ENCODE results near the gene TRIP4. TPM values are rescaled to one million over a fixed set of nuclear protein-coding genes. Genes with fewer than 3 reads are reported as not detected.

TRIP4 gene
- total RNA-seq, 1 donor from 2014 or later = 27.5 TPM

DNA sequence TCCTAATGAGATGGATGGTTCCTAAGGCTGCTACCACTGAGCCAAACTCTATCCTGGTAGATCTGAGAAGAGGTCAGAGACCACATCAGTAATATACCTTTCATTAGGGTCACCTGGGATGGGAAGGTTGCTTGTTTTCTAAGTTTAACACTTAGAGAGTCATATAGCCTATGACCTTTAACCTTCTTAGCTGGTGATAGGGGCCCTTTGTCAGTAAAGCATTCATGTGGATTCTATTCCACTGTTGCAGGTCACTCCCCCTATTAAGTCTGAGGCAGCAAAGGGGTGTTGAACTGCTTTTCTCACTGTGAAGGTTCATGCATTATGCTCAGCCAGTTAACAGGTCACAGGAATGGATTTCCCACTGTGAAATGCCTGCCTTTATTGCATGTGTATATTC, 66.6 kb downstream of the TRIP4 start:
- Histone ChIP-seq H3K9me3 (no peaks in the 10 kb centered on the region), H3K36me3 (no peaks in the 10 kb centered on the region), H3K4me3 (no peak overlapping the region), H3K27me3 (no peaks in the 10 kb centered on the region), H3K27ac (no peak overlapping the region), H3K4me1 (peaks cover 3% of the 10 kb centered on the region)
- no peak for ATAC-seq
- TF ChIP-seq, protein P1, sequence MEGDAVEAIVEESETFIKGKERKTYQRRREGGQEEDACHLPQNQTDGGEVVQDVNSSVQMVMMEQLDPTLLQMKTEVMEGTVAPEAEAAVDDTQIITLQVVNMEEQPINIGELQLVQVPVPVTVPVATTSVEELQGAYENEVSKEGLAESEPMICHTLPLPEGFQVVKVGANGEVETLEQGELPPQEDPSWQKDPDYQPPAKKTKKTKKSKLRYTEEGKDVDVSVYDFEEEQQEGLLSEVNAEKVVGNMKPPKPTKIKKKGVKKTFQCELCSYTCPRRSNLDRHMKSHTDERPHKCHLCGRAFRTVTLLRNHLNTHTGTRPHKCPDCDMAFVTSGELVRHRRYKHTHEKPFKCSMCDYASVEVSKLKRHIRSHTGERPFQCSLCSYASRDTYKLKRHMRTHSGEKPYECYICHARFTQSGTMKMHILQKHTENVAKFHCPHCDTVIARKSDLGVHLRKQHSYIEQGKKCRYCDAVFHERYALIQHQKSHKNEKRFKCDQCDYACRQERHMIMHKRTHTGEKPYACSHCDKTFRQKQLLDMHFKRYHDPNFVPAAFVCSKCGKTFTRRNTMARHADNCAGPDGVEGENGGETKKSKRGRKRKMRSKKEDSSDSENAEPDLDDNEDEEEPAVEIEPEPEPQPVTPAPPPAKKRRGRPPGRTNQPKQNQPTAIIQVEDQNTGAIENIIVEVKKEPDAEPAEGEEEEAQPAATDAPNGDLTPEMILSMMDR (IDR thresholded peaks at IDR 0.05) = no peak
- no peak for DNase-seq
- intact Hi-C loops (cut with DNase I) = no loop called here

DNA sequence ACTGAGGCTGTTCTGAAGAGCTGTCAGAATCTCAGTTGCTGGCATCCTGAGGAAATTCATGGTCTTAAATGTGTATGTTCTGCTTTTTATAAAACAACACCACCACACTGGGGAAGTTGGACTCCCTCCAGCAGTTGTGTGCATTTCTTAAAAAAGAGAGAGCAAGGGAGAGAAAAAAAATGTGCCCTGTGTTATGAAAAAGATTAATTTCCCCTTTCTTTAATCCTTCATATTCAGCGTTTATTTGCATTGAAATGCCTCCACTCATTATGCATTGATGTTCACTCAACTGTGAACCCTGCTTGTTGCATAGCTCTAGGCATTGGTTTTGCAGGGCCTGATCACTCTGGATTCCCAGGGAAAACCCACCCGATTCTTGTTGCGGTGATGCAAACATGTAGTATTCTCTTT, 68.3 kb downstream of the TRIP4 start:
- no peaks in the 10 kb centered on the region for H3K27me3 ChIP-seq
- H3K36me3 ChIP-seq = no peaks in the 10 kb centered on the region
- ATAC-seq (peak; percentile 6), DNase-seq (no peak)
- H3K9me3 ChIP-seq = no peaks in the 10 kb centered on the region
- peak overlapping the region; percentile 40 for H3K27ac ChIP-seq
- peaks cover 12% of the 10 kb centered on the region for H3K4me1 ChIP-seq
- TF ChIP-seq, protein P1 (IDR thresholded peaks at IDR 0.05) = no peak
- intact Hi-C loops (cut with DNase I) = no loop called here
- no peak overlapping the region for H3K4me3 ChIP-seq

DNA sequence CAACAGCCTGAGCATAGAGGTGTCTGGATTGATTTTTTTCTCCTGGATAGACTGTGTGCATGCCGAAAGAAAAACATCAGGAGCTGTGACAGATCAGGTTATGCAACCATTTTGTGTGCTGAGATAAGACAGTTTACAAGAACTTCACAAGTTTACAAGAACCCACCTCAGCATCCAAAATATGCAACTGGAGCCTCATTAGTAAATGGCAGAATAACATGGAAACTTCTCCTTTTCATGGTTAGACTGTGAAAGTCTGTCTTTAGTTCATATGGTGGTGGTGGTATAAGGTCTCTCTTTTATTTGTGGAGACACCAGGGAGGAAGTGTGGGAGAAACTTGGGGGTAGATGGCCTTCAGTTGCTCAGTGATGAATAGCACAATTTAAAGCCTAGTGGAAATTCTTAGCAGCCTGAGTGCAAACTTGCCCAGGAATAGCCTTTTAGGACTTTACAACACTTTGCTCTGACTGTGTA, 69.0 kb downstream of the TRIP4 start:
- peaks cover 14% of the 10 kb centered on the region for H3K4me1 ChIP-seq
- peak overlapping the region; percentile 40 for H3K27ac ChIP-seq

GRCh38 chr15:64459066-64459781, 71.6 kb downstream of the TRIP4 start:
- Histone ChIP-seq H3K4me1 (peaks cover 39% of the 10 kb centered on the region), H3K27ac (peak overlapping the region; percentile 78), H3K4me3 (no peak overlapping the region), H3K9me3 (no peaks in the 10 kb centered on the region), H3K27me3 (no peaks in the 10 kb centered on the region), H3K36me3 (no peaks in the 10 kb centered on the region)
- intact Hi-C loops (cut with DNase I) = no loop called here
- TF ChIP-seq, protein P1 (IDR thresholded peaks at IDR 0.05) = no peak
- ATAC-seq = no peak
- no peak for DNase-seq

More for the DNA sequence above, 69.0 kb downstream of the TRIP4 start:
- Histone ChIP-seq H3K36me3 (no peaks in the 10 kb centered on the region), H3K4me3 (no peak overlapping the region), H3K27me3 (no peaks in the 10 kb centered on the region), H3K9me3 (no peaks in the 10 kb centered on the region)
- no peak for ATAC-seq
- TF ChIP-seq, protein P1 (IDR thresholded peaks at IDR 0.05) = no peak
- intact Hi-C loops (cut with DNase I) = no loop called here
- DNase-seq = no peak

GRCh38 chr15:64460206-64460723, 72.6 kb downstream of the TRIP4 start, which contains the start of gene ZNF609:
TSS of gene ZNF609 (plus strand) at chr15:64460578. CDS start at chr15:64499420, 38,842 bp downstream.
- peak within 1 kb of the TSS; percentile 51 for H3K4me3 ChIP-seq
- TF ChIP-seq, protein P1 (IDR thresholded peaks at IDR 0.05) = no peak
- intact Hi-C loops (cut with DNase I) = no loop called here
- H3K27ac ChIP-seq = peak within 1 kb of the TSS; percentile 78
- H3K9me3 ChIP-seq = no peaks in the 10 kb centered on the region
- DNase-seq (peak; percentile 96), ATAC-seq (peak; percentile 96)
- H3K36me3 ChIP-seq = no peaks in the 10 kb centered on the region
- H3K27me3 ChIP-seq = no peaks in the 10 kb centered on the region
- peaks cover 49% of the 10 kb centered on the region for H3K4me1 ChIP-seq
